T-helper 2 cell (primary cell): ENCODE data around the gene DHRS7B.
"Not testable (repeated sequence)": the region's sequence is repeated elsewhere in the genome, so short reads cannot be mapped to it uniquely, and the experiment has no call there.

ENCODE experiments used
- DNase-seq, 5 experiments: peaks; one replicate each; pipeline versions ENCODE4 v3.0.0 to v3.0.0-alpha.2; 2012 to 2022

Gene DHRS7B

DNA sequence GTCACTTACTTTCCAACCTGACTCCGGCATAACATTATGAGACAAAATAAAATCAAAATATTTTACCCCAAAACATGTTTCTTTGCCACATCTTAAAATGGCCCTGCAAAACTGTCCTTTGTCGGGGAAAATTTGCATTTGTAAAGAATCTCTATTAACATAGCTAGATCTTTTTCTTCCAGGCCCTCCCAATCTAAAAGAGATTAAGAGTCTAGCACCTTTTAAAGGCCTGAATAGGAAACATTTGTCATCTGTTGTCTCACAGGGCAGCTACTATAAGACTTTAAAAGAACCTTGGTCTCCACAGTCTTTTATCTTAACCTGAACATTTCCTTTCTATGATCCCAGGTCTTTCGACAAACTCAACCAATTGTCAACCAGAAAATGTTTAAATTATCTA, 18.1 kb upstream of the DHRS7B start:
- no peak for DNase-seq

DNA sequence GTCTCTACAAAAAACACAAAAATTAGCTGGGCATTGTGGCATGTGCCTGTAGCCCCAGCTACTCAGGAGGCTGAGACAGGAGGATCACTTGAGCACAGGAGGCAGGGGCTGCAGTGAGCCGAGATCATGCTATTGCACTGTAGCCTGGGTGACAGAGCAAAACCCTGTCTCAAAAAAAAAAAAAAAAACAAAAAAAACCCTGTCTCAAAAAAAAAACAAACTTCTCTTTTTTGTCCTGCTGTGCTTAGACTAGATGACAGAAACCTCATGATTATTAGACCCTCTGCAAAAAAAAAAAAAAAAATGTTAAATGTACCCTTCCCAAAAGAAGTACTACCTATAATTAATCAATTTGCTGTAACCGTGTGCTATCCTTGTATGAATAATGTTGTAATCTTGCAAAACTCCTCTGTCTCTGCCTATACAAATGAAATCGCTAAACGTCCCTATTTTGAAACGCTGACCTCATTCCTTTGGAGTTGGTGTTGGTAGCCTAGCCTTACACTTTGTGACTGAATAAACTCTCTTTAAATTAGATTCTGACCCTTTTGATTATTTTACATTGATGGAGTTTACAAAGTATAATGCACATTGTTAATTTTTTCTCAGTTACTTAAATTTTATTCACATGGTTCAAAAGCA, 13.6 kb upstream of the DHRS7B start:
- DNase-seq = no peak

DNA sequence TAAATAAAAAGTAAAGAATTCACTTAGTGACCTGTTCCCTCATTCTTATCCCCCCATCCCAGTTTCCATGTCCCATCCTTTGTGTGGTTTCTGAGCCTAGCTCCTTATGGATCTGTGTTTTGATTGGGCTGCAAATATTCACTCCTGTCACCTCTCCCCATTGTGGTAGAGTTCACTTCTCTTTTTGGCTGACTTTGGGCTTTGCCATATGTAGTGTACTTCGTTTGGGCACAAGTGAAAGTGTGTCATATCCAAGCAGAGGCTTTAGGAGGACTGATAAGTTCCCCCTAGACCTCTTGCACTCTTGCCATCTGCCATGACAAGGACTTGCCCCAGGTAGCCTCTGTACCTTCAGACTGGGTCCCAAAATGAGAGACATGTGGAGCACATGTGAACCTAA, 13.0 kb upstream of the DHRS7B start:
- DNase-seq = no peak

DNA sequence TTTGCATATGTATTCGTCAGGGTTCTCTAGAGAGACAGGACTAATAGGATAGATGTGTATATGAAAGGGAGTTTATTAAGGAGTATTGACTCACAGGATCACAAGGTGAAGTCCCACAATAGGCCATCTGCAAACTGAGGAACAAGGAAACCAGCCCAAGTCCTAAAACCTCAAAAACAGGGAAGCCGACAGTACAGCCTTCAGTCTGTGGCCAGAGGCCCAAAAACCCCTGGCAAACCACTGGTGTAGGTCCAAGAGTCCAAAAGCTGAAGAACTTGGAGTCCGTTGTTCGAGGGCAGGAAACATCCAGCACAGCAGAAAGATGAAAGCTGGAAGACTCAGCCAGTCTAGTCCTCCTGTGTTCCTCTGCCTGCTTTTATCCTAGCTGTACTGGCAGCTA, 12.0 kb upstream of the DHRS7B start:
- not testable (repeated sequence) for DNase-seq

DNA sequence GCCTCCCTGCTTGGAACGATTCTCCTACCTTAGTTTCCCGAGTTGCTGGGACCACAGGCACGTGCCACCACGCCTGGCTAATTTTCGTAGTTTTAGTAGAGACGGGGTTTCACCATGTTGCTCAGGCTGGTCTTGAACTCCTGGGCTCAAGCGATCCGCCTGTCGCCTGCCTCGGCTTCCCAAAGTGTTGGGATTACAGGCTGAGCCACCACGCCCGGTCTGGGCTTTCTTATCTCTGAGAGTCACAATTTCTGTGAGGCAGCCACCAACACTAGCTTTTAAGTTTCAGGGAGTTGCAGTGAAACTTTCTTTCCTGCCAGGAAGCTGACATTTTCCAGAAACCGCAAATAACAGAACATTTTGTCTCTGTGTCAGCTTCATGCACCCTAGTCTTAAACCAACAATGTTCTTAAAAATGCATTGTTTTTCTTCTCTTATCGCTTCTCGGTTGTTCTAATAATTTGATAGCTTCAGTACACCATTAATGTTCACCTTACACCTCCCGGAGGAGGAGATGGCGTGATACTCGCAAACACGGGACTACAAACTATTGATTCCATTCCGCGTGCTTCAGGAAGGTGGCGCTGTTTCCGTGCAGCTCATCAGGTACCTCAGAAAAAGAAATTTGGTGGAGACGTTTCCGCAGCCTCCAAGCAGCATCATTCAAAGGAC, 7.4 kb upstream of the DHRS7B start:
- peak; percentile 40 to 83 (median 46) for DNase-seq

DNA sequence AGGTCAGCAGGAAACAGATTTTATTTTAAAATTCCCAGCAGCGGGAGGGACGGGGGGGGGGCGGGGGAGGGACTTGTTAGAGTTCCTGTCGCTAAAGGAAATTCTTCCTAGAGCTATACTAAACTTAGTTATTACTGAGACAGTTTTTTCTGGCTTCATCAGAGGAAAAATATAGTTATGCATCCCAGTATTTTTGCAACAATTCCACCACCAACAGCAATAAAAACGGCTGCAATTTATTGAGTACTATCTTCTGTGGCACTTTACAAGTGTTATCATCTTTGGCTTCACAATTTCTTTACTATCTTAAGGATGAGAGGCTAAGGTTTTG, 6.9 kb upstream of the DHRS7B start:
- no peak for DNase-seq

DNA sequence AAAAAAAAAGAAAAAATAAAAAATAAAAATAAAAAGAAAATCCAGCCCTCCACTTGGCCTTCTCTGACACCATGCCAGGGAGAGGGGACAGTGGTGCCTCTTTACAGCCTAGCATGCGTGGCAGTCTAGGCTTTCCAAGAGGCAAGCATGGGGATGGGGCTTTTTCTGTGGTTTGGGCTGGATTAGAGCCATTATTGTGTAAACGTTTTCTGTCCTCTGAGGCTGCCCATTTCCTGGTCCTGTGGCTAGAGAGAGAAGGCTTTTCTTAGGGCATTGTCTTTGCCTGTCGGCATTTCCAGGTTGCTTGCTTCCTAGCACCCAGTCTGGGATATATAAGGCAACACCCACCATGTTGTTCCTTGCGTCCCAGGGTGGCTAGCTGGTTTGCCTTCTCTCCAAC, 2.7 kb upstream of the DHRS7B start:
- DNase-seq = no peak

DNA sequence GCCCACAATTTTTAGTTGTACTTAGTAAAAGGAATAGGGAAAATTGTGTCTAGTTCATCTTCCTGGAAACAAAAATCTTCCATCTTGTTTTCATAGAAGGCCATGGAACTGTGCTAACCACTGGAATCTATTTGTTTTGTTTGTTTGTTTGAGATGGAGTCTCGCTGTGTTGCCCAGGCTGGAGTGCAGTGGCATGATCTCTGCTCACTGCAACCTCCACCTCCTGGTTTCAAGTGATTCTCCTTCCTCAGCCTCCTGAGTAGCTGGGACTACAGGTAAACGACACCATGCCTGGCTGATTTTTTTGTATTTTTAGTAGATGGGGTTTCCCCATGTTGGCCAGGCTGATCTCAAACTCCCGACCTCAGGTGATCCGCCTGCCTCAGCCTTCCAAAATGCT, 2.2 kb upstream of the DHRS7B start:
- not testable (repeated sequence) for DNase-seq

DNA sequence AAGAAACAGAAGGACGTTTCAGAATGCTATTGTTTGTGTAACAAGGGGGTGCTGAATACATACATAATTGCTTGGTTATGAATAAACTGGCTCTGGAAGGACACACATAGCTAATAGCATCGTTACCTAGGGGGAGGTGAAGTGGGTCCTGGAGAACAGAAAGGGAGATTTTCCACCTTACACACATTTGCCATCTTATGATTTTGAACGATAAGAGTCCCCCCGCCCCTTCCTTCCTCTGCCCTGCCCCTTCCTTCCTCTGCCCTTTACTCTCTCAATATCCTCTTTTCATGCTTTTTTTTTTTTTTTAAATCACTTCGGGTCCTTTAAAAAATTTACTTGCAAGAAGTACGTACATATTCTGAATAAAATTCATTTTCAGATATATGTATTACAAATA, 902 bp upstream of the DHRS7B start:
- DNase-seq = peak; percentile 8 to 87 (median 66)

DNA sequence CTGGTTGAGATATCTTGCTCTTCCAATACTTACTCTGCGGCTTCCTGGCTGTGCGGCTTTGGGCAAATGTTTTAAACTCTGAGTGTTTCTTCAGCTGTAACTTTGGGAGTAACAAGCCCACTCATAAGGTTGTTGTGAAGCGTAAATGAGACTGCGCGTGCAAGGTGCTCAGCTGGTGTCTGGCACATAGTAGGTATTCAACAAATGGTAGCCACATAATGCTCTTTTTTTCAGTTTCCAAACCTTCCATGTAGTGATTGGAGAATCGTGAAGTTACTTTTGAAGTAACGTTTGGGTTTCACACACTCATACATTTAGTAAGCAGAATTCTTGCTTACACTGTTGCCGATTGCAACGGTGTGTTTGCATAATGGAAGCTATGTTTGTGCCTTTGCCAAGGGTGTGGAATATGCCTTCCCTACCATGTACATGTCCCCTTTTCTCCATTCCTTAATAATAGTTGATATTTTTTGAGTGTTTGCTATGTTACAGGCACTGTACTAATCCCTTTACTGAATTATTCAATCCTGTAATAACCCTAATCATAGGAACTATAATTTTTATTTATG, 829 bp downstream of the DHRS7B start:
- DNase-seq = peak in 1 of 5 experiments; percentile 32

DNA sequence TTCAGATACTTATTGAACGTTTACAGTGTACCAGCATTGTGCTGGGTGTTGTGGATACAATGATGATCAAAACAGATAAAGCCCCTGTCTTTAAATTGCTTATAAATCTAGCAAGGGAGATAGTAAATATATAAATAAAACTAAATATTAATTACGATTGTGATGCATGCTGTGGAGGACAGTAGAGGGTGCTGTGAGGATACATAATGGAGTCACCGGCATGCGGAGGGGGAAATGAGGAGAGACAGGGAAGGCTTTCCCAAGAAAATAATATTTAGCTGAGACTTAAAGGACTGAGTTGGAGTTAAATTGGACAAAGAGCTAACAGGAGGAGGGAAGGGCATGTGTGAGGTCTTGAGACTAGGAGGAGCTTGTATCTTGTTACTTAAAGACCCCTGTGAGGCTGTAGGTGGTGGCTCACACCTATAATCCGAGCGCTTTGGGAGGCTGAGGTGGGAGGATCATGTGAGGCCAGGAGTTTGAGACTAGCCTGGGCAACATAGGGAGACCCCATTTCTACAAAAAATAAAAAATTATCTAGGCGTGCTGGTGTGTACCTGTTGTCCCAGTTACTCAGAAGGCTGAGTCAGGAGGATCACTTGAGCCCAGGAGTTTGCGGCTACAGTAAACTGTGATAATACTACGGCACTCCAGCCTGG, 2.4 kb downstream of the DHRS7B start:
- no peak for DNase-seq

DNA sequence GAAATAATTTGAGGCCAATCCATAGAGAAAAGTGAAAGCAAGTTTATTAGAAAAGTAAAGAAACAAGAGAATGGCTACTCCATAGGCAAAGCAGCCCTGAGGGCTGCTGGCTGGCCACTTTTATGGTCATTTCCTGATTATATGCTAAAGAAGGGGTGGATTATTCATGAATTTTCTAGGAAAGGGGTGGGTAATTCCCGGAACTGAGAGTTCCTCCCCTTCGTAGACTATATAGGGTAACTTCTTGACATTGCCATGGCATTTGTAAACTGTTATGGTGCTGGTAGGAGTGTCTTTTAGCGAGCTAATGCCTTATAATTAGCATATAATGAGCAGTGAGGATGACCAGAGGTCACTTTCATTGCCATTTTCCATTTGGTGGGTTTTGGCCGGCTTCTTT, 4.4 kb downstream of the DHRS7B start:
- DNase-seq = no peak

DNA sequence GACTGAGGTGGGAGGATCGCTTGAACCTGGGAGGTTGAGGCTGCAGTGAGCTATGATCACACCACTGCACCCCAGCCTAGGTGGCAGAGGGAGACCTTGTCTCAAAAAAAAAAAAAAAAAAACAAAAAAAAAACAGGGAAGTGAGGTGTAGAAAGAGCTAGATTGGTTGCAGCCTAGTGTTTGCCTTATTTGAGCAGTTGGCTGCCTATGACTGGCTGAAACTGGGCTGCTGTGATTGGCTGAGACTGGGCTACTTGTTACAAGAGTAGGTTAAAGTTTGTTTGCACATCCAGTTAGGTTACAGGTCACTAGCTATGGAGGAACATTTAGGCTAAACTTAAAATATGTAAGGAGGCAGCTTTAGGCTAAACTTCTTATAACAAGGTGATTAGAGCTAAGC, 5.7 kb downstream of the DHRS7B start:
- DNase-seq = no peak

DNA sequence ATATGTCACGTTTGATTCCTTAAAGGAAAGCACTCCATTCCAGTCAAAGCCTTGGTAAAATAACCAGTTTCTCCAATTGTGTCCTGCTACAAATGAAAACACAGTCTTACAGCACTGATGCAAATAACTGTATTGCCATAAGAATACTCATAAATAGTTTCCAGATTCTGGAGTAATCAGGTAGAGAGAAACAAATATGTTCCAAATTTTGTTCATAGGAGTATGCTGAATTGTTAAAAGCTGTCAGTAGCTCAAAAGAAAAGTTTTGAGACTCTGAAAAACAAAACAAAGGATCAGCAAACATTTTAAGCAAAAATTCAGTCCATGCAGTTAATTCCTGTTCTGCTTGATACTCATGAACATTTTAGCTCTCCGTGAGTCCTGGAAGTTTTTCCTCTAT, 7.8 kb downstream of the DHRS7B start:
- no peak for DNase-seq

DNA sequence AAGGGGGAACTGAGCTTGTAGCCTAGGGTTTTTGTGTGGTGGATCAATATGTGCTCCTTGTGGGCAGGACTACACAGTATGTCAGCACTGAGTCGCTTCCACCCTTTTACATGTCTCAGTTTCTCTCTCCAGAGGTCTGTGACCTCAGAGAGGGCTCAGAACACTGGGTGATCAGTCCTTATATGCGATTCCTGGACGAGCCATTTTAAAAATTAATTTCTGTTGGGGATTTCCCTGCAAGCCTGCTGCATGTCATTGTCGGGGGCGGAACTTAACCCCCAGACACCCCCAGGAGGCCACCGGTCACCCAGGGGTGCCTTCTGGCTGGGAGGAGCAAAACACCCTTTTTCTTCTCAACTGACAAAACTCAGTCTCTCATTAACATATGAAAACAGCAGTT, 14.1 kb downstream of the DHRS7B start:
- DNase-seq = no peak

DNA sequence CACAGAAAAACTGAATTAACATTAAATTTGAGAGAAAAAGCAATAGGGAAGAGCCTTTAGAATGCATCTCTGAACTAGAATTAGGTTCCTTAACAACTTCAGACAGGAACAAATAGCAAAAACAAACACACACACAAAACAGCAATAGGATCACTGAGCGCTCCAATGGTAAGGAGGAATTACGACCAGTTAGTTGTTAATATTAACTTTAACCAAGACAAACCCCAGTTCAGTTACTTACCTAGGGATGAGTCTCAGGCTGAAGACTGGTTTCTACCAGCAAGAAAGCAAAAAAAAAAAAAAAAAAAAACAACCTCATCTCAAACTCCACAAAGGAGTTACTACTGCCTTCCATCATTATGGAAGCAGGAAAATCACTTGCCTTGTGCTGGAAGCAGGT, 14.6 kb downstream of the DHRS7B start:
- no peak for DNase-seq

DNA sequence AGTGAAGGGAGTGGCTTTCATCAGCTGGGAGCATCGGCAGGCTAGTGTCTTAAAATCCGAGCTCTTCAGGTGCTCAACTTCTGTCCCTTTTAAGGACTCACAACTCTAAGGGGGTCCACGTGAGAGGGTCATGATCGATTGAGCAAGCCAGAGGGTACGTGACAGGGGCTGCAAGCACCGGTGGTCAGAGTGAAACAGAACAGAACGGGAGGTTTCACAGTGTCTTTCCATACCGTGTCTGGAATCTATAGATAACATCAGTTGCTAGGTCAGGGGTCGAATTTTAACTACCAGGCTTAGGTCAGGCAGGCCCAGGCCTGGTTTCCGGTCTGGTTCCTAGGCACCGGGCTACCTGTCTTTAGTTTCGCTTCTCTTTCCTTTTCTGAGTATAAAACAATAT, 15.3 kb downstream of the DHRS7B start:
- not testable (repeated sequence) for DNase-seq

DNA sequence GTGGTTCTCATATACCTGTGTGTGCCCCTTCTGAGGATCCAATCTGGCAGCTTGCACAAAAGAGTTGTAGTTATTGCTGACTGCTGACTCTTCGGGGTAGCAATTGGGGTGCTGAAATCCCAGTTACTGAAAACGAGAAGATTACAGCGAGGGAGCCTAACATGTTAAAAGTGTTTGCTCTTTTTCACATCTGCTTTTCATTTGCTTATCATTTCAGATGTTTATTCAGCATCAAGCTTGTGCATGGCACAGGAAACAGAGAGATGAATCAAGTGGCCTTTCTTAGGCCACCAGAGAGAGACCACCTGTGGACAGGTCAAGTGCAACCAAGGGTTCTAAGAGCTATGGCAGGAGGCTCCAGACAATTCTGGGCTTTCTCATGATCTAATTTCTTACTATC, 16.9 kb downstream of the DHRS7B start:
- no peak for DNase-seq

DNA sequence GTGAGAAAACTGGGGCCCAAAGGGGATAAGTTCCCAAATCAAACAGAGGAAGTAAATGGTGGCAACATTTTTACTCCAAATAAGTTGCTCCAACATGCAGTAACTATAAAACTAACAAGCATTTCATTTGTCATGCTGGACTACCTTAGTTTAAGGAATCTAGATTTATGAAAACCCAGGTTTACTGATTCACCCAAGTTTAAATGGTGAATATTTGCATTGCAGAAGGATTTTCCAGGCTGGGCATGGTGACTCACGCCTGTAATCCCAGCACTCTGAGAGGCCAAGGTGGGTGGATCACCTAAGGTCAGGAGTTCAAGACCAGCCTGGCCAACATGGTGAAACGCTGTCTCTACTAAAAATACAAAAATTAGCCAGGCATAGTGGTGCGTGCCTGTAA, 17.5 kb downstream of the DHRS7B start:
- not testable (repeated sequence) for DNase-seq

DNA sequence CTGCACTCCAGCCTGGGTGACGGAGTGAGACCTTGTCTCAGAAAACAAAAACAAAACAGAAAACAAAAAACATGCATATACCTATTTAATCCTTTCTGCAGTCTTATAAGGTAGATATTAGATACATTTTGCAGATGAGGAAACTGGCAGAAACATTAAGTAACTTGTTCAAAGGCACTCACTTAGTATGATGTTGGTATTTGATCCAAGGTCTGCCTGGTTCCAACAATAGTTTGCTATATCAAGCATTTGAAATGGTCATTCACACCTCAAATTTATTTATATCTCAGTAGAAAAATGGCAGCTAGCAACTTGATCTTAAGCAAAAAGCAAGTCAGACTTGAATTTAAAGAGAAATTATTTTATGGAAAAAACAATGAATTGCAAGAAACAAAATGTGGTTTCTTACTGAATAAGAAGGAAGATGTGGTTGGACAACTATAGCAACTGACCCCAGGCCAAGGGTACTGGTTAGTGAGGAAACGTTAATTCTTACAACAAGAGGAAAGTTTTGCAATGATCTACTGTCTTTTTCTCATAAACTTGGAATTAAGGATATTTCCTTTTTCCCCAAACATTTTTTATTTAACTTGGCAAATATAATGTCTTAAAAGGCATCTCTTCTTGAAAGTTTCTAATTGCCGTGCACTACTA, 19.7 kb downstream of the DHRS7B start:
- DNase-seq = no peak

DNA sequence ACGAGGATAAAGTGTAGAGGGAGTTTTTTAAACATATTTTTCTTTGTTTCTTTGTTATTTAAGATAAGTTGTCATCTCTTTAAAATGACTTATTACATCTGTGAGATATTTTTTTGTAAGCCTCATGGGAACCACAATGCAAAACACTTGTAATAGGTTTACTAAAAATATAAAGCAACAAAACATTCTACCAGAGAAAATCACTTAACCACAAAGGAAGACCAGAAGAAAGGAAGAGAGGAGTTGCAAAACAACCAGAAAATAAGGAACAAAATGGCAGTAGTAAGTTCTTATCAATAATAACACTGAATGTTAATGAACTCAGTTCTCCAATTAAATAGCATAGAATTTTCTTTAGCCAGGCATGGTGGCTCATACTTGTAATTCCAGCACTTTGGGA, 22.9 kb downstream of the DHRS7B start:
- no peak for DNase-seq

DNA sequence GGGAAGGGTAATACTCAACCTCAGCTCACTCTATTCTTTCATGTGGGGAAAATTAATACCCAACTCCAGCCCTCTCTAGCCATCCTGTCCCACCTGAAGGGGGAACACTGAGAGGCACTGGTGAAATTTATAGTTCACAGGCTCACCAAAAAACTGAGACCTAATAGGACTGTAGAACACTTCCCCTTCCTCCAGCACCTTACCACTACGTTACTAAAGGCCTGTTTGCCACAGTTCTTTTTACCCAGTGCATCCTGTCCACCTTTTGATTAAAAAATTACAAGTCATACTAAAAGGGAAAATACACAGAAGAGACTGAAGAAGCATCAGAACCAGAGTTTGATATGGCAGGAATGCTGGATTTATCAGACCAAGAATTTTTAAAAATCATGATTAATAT, 26.0 kb downstream of the DHRS7B start:
- DNase-seq = no peak

DNA sequence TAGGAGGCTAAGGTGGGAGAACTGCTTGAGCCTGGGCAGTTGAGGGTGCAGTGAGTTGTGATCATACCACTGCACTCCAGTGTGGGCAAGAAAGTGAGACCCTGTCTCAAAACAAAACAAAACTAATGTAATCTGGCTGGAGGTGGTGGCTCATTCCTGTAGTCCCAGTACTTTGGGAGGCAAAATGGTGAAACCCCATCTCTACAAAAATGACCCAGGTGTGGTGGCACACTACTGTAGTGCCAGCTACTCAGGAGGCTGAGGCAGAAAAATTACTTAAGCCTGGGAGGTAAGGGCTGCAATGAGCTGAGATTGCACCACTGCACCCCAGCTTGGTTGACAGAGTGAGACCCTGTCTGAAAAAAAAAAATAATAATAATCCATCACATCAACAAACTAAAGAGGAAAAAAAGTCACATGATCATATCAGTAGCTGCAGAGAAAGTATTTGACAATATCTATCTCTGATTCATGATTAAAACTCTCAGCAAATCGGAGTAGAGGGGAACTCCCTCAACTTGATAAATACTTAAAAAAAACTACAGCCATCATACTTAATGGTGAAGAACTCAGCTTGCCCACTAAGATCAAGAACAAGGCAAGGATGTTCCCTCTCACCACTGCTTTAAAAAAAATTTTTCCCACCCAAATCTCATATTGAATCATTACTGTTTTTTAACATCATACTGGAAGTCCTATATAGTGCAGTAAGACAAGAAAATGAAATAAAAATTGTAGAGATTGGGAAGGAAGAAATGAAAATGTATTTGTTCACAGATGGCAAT, 31.0 kb downstream of the DHRS7B start:
- DNase-seq = no peak
